Skeletal muscle satellite cell (primary cell): Measurements from ENCODE around the gene DNAJA4.

Experiments
- H3K27me3 ChIP-seq: 2 replicates; pipeline ENCODE4 v1.7.0; 2013; ENCODE audit warnings: low read length; ENCODE audit not compliant: control insufficient read depth, insufficient read depth
- H3K36me3 ChIP-seq: 2 replicates; pipeline ENCODE4 v1.7.0; 2013; ENCODE audit warnings: mild to moderate bottlenecking, control low read depth, low read length; ENCODE audit not compliant: insufficient read depth
- H3K4me1 ChIP-seq: 2 replicates; pipeline ENCODE4 v1.7.0; 2013; ENCODE audit warnings: low read length; ENCODE audit not compliant: control insufficient read depth, insufficient read depth
- H3K4me2 ChIP-seq: 2 replicates; pipeline ENCODE4 v1.7.0; 2013; ENCODE audit warnings: mild to moderate bottlenecking, low read length
- H3K4me3 ChIP-seq: 2 replicates; pipeline ENCODE4 v1.7.0; 2013; ENCODE audit warnings: low read length
- H3K9ac ChIP-seq: 2 replicates; pipeline ENCODE4 v1.7.0; 2013; ENCODE audit warnings: mild to moderate bottlenecking, low read depth, low read length, moderate library complexity
- H3K9me3 ChIP-seq: replicated peaks from 2 replicates; pipeline ENCODE4 v1.7.0; 2013; ENCODE audit warnings: mild to moderate bottlenecking, control low read depth, low read length

The DNAJA4 gene

GRCh38 chr15:78319588-78319987, 55.2 kb downstream of the DNAJA4 start:
- no peaks in the 10 kb centered on the region for H3K9me3 ChIP-seq
- no peaks in the 10 kb centered on the region for H3K36me3 ChIP-seq
- peaks cover 68% of the 10 kb centered on the region for H3K27me3 ChIP-seq
- no peak overlapping the region for H3K4me2 ChIP-seq
- no peaks in the 10 kb centered on the region for H3K4me1 ChIP-seq
- H3K9ac ChIP-seq = no peak overlapping the region
- H3K4me3 ChIP-seq = no peak overlapping the region

DNA sequence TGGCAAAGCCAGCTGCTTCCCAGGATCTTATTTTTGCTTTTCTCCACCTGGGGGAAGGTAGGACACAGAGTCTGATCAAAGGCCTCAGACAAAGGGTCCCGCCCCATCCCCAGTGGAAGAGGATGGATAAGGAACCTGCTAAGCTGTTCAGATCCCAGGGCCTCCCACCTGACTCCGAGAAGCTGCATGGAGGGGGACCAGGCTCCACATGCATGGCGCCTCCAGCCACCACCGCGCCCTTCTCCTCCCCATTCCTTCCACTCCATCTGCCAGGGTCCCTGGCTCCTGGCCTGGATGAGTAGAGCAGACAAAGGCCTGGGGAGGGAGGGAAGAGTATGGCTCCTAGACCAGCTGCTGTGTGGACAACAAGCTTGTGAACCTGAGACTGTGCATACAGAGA, 55.8 kb downstream of the DNAJA4 start:
- Histone ChIP-seq H3K27me3 (peaks cover 67% of the 10 kb centered on the region), H3K36me3 (no peaks in the 10 kb centered on the region), H3K4me2 (no peak overlapping the region), H3K9ac (no peak overlapping the region), H3K4me3 (no peak overlapping the region), H3K4me1 (no peaks in the 10 kb centered on the region), H3K9me3 (no peaks in the 10 kb centered on the region)

DNA sequence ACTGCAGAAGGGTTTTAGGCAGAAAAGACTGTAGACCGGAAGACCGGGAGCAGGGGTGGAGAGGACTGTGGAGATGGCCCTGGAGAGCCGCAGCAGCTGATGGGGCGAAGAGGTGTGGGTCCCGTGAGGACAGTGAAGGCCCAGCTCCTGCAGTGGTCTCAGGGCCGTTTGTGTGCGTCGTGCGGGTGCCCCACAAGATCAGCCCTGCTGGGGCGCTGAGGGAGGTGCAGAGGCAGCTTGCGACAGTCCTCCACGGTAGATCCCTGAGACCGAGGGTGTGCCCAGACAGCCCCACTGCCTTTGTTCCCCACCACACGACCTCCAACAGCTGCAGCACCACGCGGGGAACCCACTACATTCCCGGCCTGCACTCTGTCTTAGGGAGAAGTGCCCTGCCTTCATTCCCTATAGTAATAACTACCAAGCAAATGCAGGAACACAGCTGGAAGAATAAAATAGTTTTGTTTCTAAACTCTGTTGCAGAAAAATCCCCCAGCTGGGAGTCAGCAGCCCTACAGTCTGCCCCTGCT, 56.7 kb downstream of the DNAJA4 start:
- Histone ChIP-seq H3K4me1 (no peaks in the 10 kb centered on the region), H3K36me3 (no peaks in the 10 kb centered on the region), H3K4me3 (no peak overlapping the region), H3K9ac (no peak overlapping the region), H3K4me2 (no peak overlapping the region), H3K27me3 (peaks cover 58% of the 10 kb centered on the region), H3K9me3 (no peaks in the 10 kb centered on the region)

DNA sequence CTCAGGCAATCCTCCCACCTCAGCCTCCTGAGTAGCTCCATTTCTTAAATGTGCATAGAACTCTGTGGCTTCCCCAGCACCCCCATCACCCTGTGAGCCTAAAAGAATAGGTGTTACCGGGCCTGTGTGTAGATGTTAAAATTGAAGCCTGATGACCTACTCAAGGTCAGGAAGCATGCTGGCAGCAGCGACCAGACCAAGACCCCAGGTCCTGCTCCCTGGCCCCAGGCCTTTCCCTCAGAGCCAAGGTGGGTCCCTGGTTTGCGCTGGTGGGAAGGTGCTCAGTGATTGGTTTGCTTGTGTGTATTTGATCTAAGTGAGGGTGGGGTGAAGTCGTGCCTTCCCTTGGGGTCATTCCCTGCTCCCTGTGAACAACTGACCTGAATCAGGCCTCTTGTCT, 57.4 kb downstream of the DNAJA4 start:
- peaks cover 55% of the 10 kb centered on the region for H3K27me3 ChIP-seq
- no peaks in the 10 kb centered on the region for H3K36me3 ChIP-seq
- H3K9ac ChIP-seq = no peak overlapping the region
- no peak overlapping the region for H3K4me3 ChIP-seq
- no peak overlapping the region for H3K4me2 ChIP-seq
- H3K9me3 ChIP-seq = no peaks in the 10 kb centered on the region
- no peaks in the 10 kb centered on the region for H3K4me1 ChIP-seq

DNA sequence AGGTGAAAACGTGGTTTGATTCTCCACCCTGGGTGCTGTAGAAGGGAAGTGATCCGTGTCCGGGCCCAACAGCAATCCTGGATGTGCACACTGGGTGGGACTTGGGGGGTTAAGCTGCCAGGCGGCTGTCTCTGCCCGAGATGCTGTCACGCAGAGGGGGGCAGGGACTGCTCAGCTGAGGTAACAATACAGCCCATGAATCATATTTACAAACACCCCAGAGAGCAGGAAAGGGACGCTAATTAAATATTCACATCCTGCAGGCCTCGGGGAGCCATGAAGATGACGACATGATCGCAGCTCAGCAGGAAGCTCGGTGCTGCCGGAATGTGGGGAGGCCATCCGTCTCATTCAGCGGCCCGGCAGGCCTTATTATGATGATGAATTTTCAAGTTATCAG, 57.9 kb downstream of the DNAJA4 start:
- H3K27me3 ChIP-seq = peaks cover 51% of the 10 kb centered on the region
- no peak overlapping the region for H3K9ac ChIP-seq
- H3K9me3 ChIP-seq = no peaks in the 10 kb centered on the region
- H3K4me3 ChIP-seq = no peak overlapping the region
- H3K4me2 ChIP-seq = no peak overlapping the region
- H3K36me3 ChIP-seq = no peaks in the 10 kb centered on the region
- no peaks in the 10 kb centered on the region for H3K4me1 ChIP-seq

DNA sequence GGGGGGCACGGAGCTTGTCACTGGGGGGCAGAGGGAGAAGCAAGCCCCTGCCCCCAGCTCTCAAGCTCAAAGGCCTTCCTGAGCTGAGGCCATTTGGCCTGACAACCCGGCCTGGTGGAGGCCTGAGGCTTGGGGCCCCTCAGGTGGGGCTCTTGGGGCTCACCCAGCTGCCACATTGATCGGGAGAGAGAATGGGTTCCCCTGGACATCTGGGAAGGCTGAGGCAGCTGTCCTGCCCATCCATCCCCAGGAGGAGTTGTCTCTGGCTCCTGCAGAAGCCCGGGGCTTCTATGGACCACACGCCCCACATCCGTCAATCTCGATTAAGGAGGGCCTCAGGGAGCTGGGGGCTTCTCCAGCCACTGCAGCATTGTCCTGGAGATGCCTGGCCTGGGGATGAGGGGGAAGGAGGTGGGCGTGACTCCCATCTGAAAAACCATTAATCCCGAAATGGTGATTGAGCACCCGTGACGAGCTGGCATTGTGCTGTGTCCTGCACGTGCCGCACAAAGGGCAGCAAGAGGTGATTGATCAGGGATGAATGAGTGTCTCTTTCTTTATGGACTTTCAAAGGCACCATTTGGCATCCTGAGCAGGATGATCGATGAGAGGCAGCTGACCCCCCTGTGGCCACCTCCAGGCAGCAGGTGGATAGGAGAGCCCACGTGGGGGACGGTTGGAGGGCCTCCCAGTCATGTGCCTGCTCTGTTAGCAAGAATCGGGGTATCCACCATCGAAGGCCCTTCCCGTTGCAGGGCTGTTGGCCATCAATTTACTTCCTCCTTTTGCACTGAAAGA, 58.6 kb downstream of the DNAJA4 start:
- Histone ChIP-seq H3K4me2 (no peak overlapping the region), H3K9ac (no peak overlapping the region), H3K4me1 (no peaks in the 10 kb centered on the region), H3K36me3 (no peaks in the 10 kb centered on the region), H3K4me3 (no peak overlapping the region), H3K9me3 (no peaks in the 10 kb centered on the region), H3K27me3 (peaks cover 52% of the 10 kb centered on the region)

DNA sequence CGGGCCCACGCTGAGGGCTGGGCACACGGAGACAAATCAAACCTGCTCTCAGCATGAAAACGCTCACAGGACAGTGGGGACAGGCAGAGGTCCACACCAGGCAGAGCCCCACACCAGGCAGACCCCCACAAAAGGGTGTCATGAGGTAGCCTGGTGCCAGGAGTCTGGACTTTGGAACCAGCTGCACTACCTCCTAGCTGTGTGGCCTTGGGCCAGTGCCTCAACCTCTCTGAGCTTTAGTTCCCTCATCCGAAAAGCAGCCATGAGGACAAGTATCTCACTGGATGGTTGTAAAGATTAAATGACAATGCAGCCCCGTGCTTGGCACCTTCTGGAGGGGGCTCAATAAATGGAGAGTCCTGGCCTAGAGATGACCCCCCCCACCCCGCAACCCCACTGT, 59.3 kb downstream of the DNAJA4 start:
- H3K4me1 ChIP-seq = no peaks in the 10 kb centered on the region
- no peak overlapping the region for H3K9ac ChIP-seq
- H3K9me3 ChIP-seq = no peaks in the 10 kb centered on the region
- H3K4me2 ChIP-seq = no peak overlapping the region
- no peaks in the 10 kb centered on the region for H3K36me3 ChIP-seq
- no peak overlapping the region for H3K4me3 ChIP-seq
- peaks cover 52% of the 10 kb centered on the region for H3K27me3 ChIP-seq

DNA sequence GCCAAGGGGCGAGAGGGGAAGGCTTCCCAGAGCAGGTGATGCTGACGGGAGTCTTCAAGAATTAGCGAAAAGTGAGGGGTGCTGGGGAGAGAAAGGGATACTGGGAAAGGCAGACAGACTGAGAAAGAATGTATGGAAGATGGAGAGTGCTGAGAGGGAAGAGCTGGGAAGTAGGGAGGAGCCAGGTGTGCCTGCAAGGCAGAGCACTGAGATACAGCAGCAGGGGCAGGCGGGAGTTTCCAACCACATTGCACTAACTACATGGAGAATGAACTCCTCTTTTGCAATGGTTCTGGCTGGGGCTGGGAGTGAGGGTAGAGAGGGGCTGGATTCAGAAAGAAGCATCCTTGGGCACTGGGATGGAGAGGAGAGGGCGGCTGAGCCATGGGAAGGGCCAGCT, 59.8 kb downstream of the DNAJA4 start:
- Histone ChIP-seq H3K36me3 (no peaks in the 10 kb centered on the region), H3K9me3 (no peaks in the 10 kb centered on the region), H3K27me3 (peaks cover 52% of the 10 kb centered on the region), H3K4me3 (no peak overlapping the region), H3K9ac (no peak overlapping the region), H3K4me2 (no peak overlapping the region), H3K4me1 (no peaks in the 10 kb centered on the region)

DNA sequence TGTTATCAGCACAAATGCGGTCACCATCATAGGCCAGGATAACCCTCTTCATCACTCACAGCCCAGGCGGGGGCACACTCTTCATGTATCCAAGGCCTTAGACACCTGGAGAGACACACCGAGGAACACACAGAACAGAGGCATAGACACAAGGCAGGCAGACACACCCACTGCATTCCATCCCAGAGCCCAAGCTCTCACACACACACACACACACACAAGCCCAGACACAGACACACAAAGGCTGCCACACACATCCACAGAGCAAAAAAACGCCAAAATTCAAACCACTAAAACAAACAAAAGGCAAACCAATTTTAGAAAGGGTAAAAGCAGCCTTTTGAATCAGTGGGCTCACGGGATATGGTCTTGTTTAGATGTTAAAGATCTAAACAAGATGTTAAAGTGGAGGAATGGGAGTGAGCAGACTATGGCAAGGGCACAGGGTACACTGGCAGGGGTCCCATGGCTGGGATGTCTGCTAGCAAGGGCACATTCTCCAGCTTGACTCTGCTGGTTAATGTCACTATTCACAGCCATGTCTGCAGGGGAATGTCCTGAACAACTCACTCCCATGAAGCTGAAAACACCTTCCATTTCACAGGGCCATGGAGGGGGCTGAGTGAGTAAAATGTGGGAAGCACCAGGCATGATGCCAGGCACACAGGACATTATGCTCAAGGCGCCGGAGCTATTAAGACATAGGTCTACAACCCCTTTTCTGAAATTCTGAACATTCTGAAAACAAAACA, 60.9 kb downstream of the DNAJA4 start:
- no peaks in the 10 kb centered on the region for H3K9me3 ChIP-seq
- H3K4me3 ChIP-seq = no peak overlapping the region

DNA sequence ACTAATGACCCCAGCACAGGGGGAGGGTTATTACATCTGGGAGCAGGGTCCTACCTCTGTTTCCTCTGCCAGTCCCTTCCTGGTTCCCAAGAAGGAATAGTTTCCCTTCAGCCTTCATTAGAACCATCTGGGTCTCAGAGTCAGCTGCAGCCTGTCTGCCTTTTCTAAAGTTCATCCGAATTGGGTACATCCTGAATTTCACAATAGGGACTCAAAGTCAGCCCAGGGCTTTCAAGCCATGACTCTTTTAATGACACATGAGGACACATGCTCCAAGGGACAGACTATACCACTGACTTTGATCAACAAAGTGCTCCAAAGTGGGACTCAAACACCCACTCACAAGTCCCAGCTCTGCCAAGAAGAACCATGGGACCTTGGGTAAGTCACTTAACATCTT, 63.1 kb downstream of the DNAJA4 start:
- no peaks in the 10 kb centered on the region for H3K4me1 ChIP-seq
- H3K9me3 ChIP-seq = no peaks in the 10 kb centered on the region
- no peaks in the 10 kb centered on the region for H3K36me3 ChIP-seq
- H3K4me3 ChIP-seq = no peak overlapping the region
- no peak overlapping the region for H3K4me2 ChIP-seq
- H3K27me3 ChIP-seq = peaks cover 58% of the 10 kb centered on the region
- H3K9ac ChIP-seq = no peak overlapping the region

More for the DNA sequence above, 60.9 kb downstream of the DNAJA4 start:
- no peak overlapping the region for H3K9ac ChIP-seq
- no peaks in the 10 kb centered on the region for H3K4me1 ChIP-seq
- H3K36me3 ChIP-seq = no peaks in the 10 kb centered on the region
- H3K27me3 ChIP-seq = peaks cover 51% of the 10 kb centered on the region
- H3K4me2 ChIP-seq = no peak overlapping the region

- H3K4me1 ChIP-seq = no peaks in the 10 kb centered on the region
- H3K36me3 ChIP-seq = no peaks in the 10 kb centered on the region
- H3K9me3 ChIP-seq = no peaks in the 10 kb centered on the region
- peaks cover 55% of the 10 kb centered on the region for H3K27me3 ChIP-seq
- H3K4me2 ChIP-seq = no peak overlapping the region
- H3K4me3 ChIP-seq = no peak overlapping the region
- no peak overlapping the region for H3K9ac ChIP-seq
Observed at GRCh38 chr15:78329625-78330024, 65.3 kb downstream of the DNAJA4 start.
